Measurements from ENCODE around the gene ECE2. TPM values are rescaled to one million over a fixed set of nuclear protein-coding genes. Genes with fewer than 3 reads are reported as not detected.

The ECE2 gene
- total RNA-seq, 2 donors from 2014 or later: not detected

DNA sequence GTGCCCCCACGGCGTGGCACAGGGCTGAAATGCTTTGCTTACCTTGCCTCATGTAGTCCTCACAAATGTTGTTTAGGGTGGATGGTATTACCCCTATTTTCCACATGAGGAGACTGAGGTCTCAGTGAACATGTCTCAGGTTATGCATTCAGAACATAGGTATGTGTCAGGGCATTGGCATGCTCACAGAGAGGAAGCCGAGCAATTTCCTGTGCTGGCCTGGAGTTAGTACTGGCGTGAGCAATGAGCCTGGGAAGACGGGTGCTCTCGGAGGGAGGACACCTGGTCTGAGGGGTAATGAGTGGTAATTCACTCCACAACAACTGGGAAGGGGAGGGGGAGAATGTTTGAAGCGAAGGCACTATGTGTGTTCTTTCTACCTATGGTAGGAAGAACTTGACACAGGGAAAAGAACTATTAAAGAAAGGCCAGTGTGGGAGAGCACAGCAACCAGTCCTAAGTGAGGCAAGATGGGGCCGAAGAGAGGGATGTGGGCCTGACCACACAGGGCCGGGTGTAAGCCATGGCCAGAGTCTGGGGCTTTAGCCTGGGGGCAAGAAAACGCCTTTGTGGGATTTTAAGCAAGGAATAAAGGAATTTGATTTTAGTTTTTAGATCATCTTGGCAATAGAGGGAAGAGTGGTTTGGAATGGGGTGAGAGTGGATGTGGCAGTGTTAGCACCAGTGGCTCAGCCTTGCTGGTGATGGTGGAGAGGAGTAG lies 56.7 kb downstream of the ECE2 start:
- H3K27ac Mint-ChIP-seq: peak overlapping the region; percentile 83

DNA sequence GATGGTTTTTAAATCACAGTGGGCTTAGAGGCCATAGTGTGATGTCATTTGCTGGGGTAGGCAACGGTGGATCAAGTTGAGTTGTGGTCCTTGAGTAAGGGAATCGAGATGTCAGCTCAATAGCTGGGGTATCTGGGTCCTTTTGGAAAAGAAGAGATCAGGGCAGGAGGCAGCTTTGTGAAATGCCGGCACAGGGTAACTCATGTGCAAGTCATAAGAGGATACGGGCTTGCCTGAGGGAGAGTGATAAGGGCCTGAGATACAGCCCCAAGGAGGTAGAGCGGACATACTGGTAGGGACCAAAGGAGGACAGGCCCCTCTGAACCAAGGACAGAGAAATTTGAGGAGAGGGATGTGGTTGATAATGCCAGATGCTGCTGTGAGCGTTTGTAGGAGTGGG lies 57.4 kb downstream of the ECE2 start:
- no peak overlapping the region for H3K9ac ChIP-seq (ENCODE audit: extremely low read depth, low read length, poor library complexity, severe bottlenecking)
- peak overlapping the region; percentile 5 for H3K27ac ChIP-seq (ENCODE audit: low read depth, low read length)
- Mint-ChIP-seq H3K36me3 (ENCODE audit: low read depth) (peaks cover 64% of the 10 kb centered on the region), H3K9me3 (no peaks in the 10 kb centered on the region), H3K27ac (peak overlapping the region; percentile 83), H3K4me3 (no peak overlapping the region), H3K27me3 (ENCODE audit: insufficient read depth) (peaks cover 3% of the 10 kb centered on the region), H3K4me1 (peaks cover 9% of the 10 kb centered on the region)
- TF ChIP-seq, protein P1, sequence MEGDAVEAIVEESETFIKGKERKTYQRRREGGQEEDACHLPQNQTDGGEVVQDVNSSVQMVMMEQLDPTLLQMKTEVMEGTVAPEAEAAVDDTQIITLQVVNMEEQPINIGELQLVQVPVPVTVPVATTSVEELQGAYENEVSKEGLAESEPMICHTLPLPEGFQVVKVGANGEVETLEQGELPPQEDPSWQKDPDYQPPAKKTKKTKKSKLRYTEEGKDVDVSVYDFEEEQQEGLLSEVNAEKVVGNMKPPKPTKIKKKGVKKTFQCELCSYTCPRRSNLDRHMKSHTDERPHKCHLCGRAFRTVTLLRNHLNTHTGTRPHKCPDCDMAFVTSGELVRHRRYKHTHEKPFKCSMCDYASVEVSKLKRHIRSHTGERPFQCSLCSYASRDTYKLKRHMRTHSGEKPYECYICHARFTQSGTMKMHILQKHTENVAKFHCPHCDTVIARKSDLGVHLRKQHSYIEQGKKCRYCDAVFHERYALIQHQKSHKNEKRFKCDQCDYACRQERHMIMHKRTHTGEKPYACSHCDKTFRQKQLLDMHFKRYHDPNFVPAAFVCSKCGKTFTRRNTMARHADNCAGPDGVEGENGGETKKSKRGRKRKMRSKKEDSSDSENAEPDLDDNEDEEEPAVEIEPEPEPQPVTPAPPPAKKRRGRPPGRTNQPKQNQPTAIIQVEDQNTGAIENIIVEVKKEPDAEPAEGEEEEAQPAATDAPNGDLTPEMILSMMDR (conservative IDR thresholded peaks at IDR 0.05): no peak
- DNase-seq: no peak
- no peaks in the 10 kb centered on the region for H3K4me1 ChIP-seq (ENCODE audit: control insufficient read depth, insufficient read depth, low read length)
- peaks cover 70% of the 10 kb centered on the region for H3K36me3 ChIP-seq (ENCODE audit: control insufficient read depth, insufficient read depth, low read length)
- no peaks in the 10 kb centered on the region for H3K9me3 ChIP-seq (ENCODE audit: control insufficient read depth, low read length)
- 94 to 96% methylated on average over 6 of the region's 6 CpGs for WGBS, 2 experiments (ENCODE audit: insufficient coverage in 1 of 2, insufficient read length in 1 of 2)
- H3K4me3 ChIP-seq (ENCODE audit: low read length): no peak overlapping the region
- H3K27me3 ChIP-seq (ENCODE audit: control insufficient read depth, insufficient read depth, low read length, poor library complexity, severe bottlenecking): no peaks in the 10 kb centered on the region

More for the DNA sequence above, 56.7 kb downstream of the ECE2 start:
- peak overlapping the region; percentile 8 for H3K27ac ChIP-seq (ENCODE audit: low read depth, low read length)
- Mint-ChIP-seq H3K9me3 (no peaks in the 10 kb centered on the region), H3K4me3 (no peak overlapping the region), H3K4me1 (peaks cover 9% of the 10 kb centered on the region), H3K36me3 (ENCODE audit: low read depth) (peaks cover 71% of the 10 kb centered on the region), H3K27me3 (ENCODE audit: insufficient read depth) (no peaks in the 10 kb centered on the region)
- no peaks in the 10 kb centered on the region for H3K27me3 ChIP-seq (ENCODE audit: control insufficient read depth, insufficient read depth, low read length, poor library complexity, severe bottlenecking)
- H3K4me1 ChIP-seq (ENCODE audit: control insufficient read depth, insufficient read depth, low read length): no peaks in the 10 kb centered on the region
- no peak overlapping the region for H3K4me3 ChIP-seq (ENCODE audit: low read length)
- H3K36me3 ChIP-seq (ENCODE audit: control insufficient read depth, insufficient read depth, low read length): peaks cover 77% of the 10 kb centered on the region
- no peaks in the 10 kb centered on the region for H3K9me3 ChIP-seq (ENCODE audit: control insufficient read depth, low read length)
- WGBS, 2 experiments (ENCODE audit: insufficient coverage in 1 of 2, insufficient read length in 1 of 2): 93 to 100% methylated on average over 7 to 10 of the region's 10 CpGs
- TF ChIP-seq, protein P1 (conservative IDR thresholded peaks at IDR 0.05): no peak
- no peak for DNase-seq
- H3K9ac ChIP-seq (ENCODE audit: extremely low read depth, low read length, poor library complexity, severe bottlenecking): no peak overlapping the region

DNA sequence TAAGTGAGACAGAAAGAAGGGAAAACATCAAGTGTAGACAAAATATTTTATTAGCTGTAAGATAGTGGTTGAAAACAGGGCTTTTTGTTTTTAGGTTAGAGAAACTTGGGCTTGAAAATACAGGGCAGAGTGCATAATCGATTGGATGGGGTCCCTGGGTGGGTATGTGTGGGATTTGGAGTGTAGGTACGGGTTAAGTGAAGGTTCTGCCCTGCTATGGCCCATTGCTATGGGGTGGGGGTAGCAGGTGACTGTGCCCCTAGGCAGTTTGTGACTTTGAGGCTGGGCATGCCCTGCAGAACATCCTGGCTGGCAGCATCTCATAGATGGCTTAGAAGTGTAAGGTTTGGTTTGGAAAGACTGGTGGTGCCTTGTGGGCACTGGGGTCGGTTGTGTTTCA lies 57.9 kb downstream of the ECE2 start:
- Histone ChIP-seq H3K36me3 (ENCODE audit: control insufficient read depth, insufficient read depth, low read length) (peaks cover 65% of the 10 kb centered on the region), H3K9me3 (ENCODE audit: control insufficient read depth, low read length) (no peaks in the 10 kb centered on the region), H3K27ac (ENCODE audit: low read depth, low read length) (no peak overlapping the region), H3K4me3 (ENCODE audit: low read length) (no peak overlapping the region), H3K9ac (ENCODE audit: extremely low read depth, low read length, poor library complexity, severe bottlenecking) (no peak overlapping the region), H3K4me1 (ENCODE audit: control insufficient read depth, insufficient read depth, low read length) (no peaks in the 10 kb centered on the region), H3K27me3 (ENCODE audit: control insufficient read depth, insufficient read depth, low read length, poor library complexity, severe bottlenecking) (no peaks in the 10 kb centered on the region)
- no peak overlapping the region for H3K4me3 Mint-ChIP-seq
- peaks cover 4% of the 10 kb centered on the region for H3K27me3 Mint-ChIP-seq (ENCODE audit: insufficient read depth)
- H3K27ac Mint-ChIP-seq: peak overlapping the region; percentile 83
- no peak for DNase-seq
- peaks cover 59% of the 10 kb centered on the region for H3K36me3 Mint-ChIP-seq (ENCODE audit: low read depth)
- no peaks in the 10 kb centered on the region for H3K9me3 Mint-ChIP-seq
- H3K4me1 Mint-ChIP-seq: peaks cover 9% of the 10 kb centered on the region
- TF ChIP-seq, protein P1 (conservative IDR thresholded peaks at IDR 0.05): no peak
- 83 to 93% methylated on average over 2 to 3 of the region's 3 CpGs for WGBS, 2 experiments (ENCODE audit: insufficient coverage in 1 of 2, insufficient read length in 1 of 2)

All from endodermal cell (in vitro differentiated cells).